Pancreas (tissue), 10 donors: ENCODE results near the gene GLT8D2. TPM values are rescaled to one million over a fixed set of nuclear protein-coding genes. Genes with fewer than 3 reads are reported as not detected.

ENCODE experiments used
- ATAC-seq, 4 donors: fragments of 200-7000 bp; cut with Tn5 transposase; one replicate each; pipeline versions ENCODE4 v1.8.0 to v1.9.1; 2020; ENCODE audit warnings: mild to moderate bottlenecking in 4 of 4, moderate library complexity in 4 of 4
- DNase-seq, 6 donors: peaks; one replicate each; pipeline ENCODE4 v3.0.0-alpha.2; 2020
- FAIRE-seq: peaks from 2 replicates; lab custom pipeline; 2012; peaks lifted over from hg19 to GRCh38; lab: Jason Lieb, UNC
- H3K27ac ChIP-seq, 4 donors: fragments of 200-600 bp; sonication (generic); 1 replicate in 3 of 4; 2 replicates in 1 of 4; pipeline versions ENCODE4 v1.5.0 to v1.8.0; 2020
- H3K27me3 ChIP-seq, 4 donors: fragments of 200-600 bp; one replicate each; pipeline ENCODE4 v1.8.0; 2021
- H3K36me3 ChIP-seq, 3 donors: fragments of 200-600 bp; sonication (generic) in 1 of 3; one replicate each; pipeline versions ENCODE4 v1.5.0 to v1.8.0; 2020 to 2021
- H3K4me1 ChIP-seq, 3 donors: fragments of 200-600 bp; one replicate each; pipeline ENCODE4 v1.8.0; 2021
- H3K4me3 ChIP-seq, 4 donors: fragments of 200-600 bp; sonication (generic) in 2 of 4; one replicate each; pipeline versions ENCODE4 v1.5.0 to v1.8.0; 2020 to 2021
- H3K9me3 ChIP-seq, 4 donors: fragments of 200-600 bp; one replicate each; pipeline ENCODE4 v1.8.0; 2021
- WGBS, 2 donors: extraction: QIAGEN DNeasy Blood & Tissue Kit; methylation state at CpG; one replicate each; pipeline ENCODE4 v1.1.7; 2013; 5-methylcytosine and 5-hydroxymethylcytosine counted together
- intact Hi-C, 3 donors: fragments of 100-400 bp; cut with DNase I; formaldehyde crosslinking; loops; one replicate each; pipeline versions ENCODE4 v1.11.1 to v1.14.2; 2022
- polyA plus RNA-seq, 2 donors: library from polyadenylated mRNA; stranded (reverse); fragments of 200-250 nt; gene quantifications; one replicate each; pipeline ENCODE4 v1.2.3, GENCODE V29; 2013
- total RNA-seq, 6 donors: library from RNA; stranded (reverse); fragmentation: NEBNext Ultra II Directional in 4 of 6; extraction: Animal tissue kit (Norgen Biotek cat#: 25700) in 4 of 6; gene quantifications; one replicate each; pipeline versions ENCODE4 v1.2.1 to v1.2.4, GENCODE V29; 2021 to 2023
- TF ChIP-seq, protein P1 (sequence below), 4 donors: fragments of 200-600 bp; sonication (generic) in 3 of 4; IDR thresholded peaks; one replicate each; pipeline versions ENCODE4 v1.5.0 to v1.8.0; 2021; ENCODE audit warnings: antibody characterized with exemption in 4 of 4
- donor health status: healthy with polysubstance abuse.
- donor health status: DM: no; HTN: no; CAD: no; lungs with moderate emphysema.
- donor health status: DM: no; HTN: no; CAD: no.
- donor health status: control.
- donor health status: control.
- donor health status: Bipolar disorder and iron deficiency.
- donor health status: DM: yes; HTN: yes; CAD: no.
- donor health status: DM: no; HTN: no; CAD: no.
- donor health status: DM: no; HTN: no; CAD: no.
- donor health status: DM: yes; HTN: yes; CAD: no.

The GLT8D2 gene
- total and polyA plus RNA-seq, 8 donors, result 0.32 to 5.3 (median 2.3) TPM

DNA sequence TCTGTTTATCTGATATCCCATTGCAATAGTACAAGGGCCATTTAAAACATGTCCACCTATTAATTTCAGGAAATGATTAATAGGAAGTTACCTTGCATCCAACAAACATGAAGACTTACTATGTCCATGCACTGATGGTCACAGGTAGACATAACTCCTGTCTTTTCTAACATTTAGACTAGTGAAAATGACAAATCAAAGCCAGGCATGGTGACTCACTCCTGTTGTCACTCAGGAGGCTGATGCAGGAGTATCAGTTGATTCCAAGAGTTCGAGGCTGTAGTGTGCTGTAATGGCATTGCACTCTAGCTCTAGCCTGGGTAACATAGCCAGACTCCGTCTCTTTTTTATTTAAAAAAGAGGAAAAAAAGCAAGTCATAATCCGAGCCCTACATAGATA is 105.0 kb downstream of the GLT8D2 start:
- Histone ChIP-seq H3K9me3 (no peaks in the 10 kb centered on the region), H3K4me3 (no peak overlapping the region), H3K27me3 (no peaks in the 10 kb centered on the region), H3K36me3 (peaks cover 4 to 95% (median 92%) of the 10 kb centered on the region in 3 donors), H3K27ac (no peak overlapping the region), H3K4me1 (no peaks in the 10 kb centered on the region)
- no peak for FAIRE-seq
- DNase-seq, result no peak
- intact Hi-C loops, result no loop called here
- TF ChIP-seq, protein P1, sequence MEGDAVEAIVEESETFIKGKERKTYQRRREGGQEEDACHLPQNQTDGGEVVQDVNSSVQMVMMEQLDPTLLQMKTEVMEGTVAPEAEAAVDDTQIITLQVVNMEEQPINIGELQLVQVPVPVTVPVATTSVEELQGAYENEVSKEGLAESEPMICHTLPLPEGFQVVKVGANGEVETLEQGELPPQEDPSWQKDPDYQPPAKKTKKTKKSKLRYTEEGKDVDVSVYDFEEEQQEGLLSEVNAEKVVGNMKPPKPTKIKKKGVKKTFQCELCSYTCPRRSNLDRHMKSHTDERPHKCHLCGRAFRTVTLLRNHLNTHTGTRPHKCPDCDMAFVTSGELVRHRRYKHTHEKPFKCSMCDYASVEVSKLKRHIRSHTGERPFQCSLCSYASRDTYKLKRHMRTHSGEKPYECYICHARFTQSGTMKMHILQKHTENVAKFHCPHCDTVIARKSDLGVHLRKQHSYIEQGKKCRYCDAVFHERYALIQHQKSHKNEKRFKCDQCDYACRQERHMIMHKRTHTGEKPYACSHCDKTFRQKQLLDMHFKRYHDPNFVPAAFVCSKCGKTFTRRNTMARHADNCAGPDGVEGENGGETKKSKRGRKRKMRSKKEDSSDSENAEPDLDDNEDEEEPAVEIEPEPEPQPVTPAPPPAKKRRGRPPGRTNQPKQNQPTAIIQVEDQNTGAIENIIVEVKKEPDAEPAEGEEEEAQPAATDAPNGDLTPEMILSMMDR (IDR thresholded peaks at IDR 0.05), result no peak
- ATAC-seq, result no peak
- 67 to 75% methylated on average over 3 of the region's 3 CpGs for WGBS, 2 donors

Other genes starting within 250 kb of the GLT8D2 start
- gene NT5DC3, start 209.0 kb downstream of the GLT8D2 start, total RNA-seq, result 1 to 10 TPM; 2.9 to 6.4 (median 4.2) TPM
- gene NT5DC3, start 209.0 kb downstream of the GLT8D2 start, polyA plus RNA-seq, result 1 to 10 TPM; 2.6 to 4.2 TPM
- gene HSP90B1, start 119.8 kb downstream of the GLT8D2 start, total RNA-seq, result 100 to 1,000 TPM; 270 to 736 (median 428) TPM
- 100 to 1,000 TPM; 287 to 412 TPM for gene HSP90B1, start 119.8 kb downstream of the GLT8D2 start, polyA plus RNA-seq
- 10 to 100 TPM in 3 of 6 donors, 1 to 10 TPM in 3; 5.8 to 13.8 (median 8.1) TPM for gene TDG, start 84.3 kb downstream of the GLT8D2 start, total RNA-seq
- 10 to 100 TPM in 1 of 2 donors, 1 to 10 TPM in 1; 8.5 to 11.5 TPM for gene TDG, start 84.3 kb downstream of the GLT8D2 start, polyA plus RNA-seq
- gene HCFC2, start 14.3 kb upstream of the GLT8D2 start, total RNA-seq, result 10 to 100 TPM in 1 of 6 donors, 1 to 10 TPM in 5; 6.8 to 10.7 (median 8.7) TPM
- gene HCFC2, start 14.3 kb upstream of the GLT8D2 start, polyA plus RNA-seq, result 1 to 10 TPM; 4.2 to 9.0 TPM
- 10 to 100 TPM in 3 of 6 donors, 1 to 10 TPM in 3; 7.8 to 14.3 (median 9.4) TPM for gene NFYB, start 88.0 kb upstream of the GLT8D2 start, total RNA-seq
- gene NFYB, start 88.0 kb upstream of the GLT8D2 start, polyA plus RNA-seq, result 10 to 100 TPM; 10.8 to 15.8 TPM
- 10 to 100 TPM; 10.3 to 29.1 (median 17.2) TPM for gene TXNRD1, start 165.6 kb upstream of the GLT8D2 start, total RNA-seq
- gene TXNRD1, start 165.6 kb upstream of the GLT8D2 start, polyA plus RNA-seq, result 10 to 100 TPM in 1 of 2 donors, 1 to 10 TPM in 1; 8.1 to 14.8 TPM